Astrocyte of the spinal cord (primary cell): Measurements from ENCODE around the gene MRPL38.

Experiments used
- DNase-seq: peaks from one replicate; pipeline ENCODE4 v3.0.0; 2011; ENCODE audit warnings: low read depth, low spot score
- H3K4me3 ChIP-seq: 2 replicates; pipeline ENCODE4 v1.5.1; 2011; ENCODE audit warnings: low read depth, mild to moderate bottlenecking, low read length, moderate library complexity
- in situ Hi-C: cut with HindIII; loops from 2 replicates; pipeline ENCODE4 v1.10.0; 2017; ENCODE audit warnings: low sequenced_read_pairs
- TF ChIP-seq, protein P1 (sequence below): IDR thresholded peaks from 2 replicates; pipeline ENCODE4 v1.5.1; 2012; ENCODE audit warnings: low read depth, mild to moderate bottlenecking, low read length, inconsistent platforms

MRPL38 gene

DNA sequence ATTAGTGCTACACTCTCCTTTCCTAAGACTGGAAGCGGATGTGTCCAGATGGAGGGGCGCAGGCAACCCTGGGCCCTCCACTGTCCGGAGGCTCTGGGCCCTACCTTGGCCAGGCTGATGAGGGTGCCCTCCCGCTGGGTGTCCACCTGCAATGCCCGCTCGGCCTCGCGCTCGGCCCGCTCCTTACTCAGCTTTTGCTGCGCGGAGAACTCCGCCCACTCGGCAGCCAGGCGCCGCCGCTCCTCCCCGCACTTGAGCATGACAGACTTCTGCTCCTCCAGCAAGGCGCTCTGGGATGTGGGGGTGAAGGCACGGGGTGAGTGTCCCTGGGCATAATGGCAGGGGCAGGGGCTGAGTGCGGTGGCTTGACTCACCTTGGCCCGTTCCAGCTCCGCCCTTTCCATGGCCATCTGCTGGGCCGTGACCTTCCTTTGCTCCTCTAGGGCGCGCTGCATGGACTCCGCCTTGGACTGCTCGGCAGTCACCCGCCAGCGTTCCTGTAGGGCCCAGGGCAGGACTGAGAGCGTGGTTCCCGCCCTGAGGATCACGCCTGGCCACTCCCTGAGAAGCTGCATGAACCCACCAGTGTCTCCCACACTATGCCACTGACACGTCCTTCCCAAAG, 10.1 kb upstream of the MRPL38 start:
- in situ Hi-C loops = no loop called here
- no peak for DNase-seq
- H3K4me3 ChIP-seq = no peak overlapping the region
- TF ChIP-seq, protein P1, sequence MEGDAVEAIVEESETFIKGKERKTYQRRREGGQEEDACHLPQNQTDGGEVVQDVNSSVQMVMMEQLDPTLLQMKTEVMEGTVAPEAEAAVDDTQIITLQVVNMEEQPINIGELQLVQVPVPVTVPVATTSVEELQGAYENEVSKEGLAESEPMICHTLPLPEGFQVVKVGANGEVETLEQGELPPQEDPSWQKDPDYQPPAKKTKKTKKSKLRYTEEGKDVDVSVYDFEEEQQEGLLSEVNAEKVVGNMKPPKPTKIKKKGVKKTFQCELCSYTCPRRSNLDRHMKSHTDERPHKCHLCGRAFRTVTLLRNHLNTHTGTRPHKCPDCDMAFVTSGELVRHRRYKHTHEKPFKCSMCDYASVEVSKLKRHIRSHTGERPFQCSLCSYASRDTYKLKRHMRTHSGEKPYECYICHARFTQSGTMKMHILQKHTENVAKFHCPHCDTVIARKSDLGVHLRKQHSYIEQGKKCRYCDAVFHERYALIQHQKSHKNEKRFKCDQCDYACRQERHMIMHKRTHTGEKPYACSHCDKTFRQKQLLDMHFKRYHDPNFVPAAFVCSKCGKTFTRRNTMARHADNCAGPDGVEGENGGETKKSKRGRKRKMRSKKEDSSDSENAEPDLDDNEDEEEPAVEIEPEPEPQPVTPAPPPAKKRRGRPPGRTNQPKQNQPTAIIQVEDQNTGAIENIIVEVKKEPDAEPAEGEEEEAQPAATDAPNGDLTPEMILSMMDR = no peak

DNA sequence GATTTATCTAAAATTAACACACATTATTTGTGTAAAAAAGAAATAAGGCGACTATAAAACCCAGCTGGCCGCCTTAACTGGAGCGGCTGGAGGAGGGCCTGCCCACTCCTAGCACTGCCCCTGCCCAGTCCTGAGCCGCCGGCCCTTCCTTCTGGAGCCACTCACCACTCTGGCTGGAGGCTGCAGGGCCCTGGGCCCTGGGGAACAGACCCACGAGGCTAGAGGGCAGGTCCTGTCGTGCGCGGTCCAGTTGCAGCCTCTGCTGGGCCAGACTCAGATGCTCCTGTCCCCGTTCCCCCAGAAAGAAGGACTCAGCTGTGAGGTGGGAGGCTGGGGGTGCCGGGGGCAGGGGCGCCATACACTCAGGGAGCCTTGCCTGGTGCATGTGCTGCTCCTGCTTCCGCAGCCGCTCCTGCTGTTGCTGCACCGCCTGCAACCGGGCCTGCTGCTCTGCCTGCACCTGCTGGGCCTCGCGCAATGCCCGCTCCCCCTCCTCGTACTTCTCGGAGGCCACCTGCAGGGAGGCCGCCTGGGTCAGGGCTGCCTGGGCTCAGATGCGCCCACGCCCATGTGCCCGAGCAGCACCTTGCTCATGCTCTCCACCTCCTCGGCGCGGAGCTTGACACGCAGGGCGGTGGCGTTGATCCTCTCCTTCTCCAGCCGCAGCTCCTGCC, 9.0 kb upstream of the MRPL38 start:
- DNase-seq = no peak
- TF ChIP-seq, protein P1 = no peak
- no peak overlapping the region for H3K4me3 ChIP-seq
- in situ Hi-C loops = no loop called here

DNA sequence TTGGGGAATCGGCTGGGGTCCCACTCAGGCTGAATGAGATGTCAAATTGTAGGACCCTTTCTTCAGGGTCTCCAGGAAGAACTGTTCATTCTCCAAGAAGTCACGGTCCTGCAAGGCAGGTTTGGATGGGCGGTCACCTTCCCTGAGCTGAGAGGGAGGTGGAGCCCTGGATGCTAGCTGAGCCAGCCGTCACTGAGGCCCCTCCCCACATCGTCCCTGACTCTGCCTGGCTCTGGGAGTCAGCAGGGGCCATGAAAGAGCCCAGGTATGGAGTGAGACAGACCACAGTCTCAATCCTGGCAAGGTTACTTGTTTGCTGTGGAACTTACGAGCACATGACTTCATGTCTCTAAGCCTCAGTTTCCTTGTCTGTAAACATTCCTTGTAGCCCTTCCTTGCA, 6.0 kb upstream of the MRPL38 start:
- no peak for DNase-seq
- in situ Hi-C loops = no loop called here
- TF ChIP-seq, protein P1 = no peak
- H3K4me3 ChIP-seq = no peak overlapping the region

DNA sequence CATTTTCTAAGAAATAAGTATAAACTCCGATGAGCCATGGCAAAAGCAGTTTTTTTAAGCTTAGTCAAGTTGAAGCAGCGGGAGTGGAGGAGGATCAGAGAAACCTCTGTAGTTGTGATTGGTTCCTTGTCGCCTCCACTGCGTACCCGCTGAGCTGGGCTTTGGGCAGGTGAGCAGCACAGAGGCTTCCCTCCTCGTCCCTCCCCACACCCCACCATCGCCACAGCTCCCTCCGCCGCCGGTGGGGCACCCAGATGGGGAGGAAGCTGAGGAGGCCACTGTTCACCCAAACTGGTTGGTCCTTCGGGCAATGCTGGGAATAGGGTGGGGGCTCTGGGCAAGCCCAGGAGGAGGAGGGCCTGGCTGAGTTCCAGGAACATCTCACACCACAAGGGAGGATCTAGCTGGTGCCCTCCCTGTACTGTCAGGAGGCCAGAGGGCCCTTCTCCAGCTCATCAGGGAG, 5.2 kb upstream of the MRPL38 start:
- H3K4me3 ChIP-seq = no peak overlapping the region
- in situ Hi-C loops = no loop called here
- DNase-seq = peak; percentile 6
- TF ChIP-seq, protein P1 = no peak

DNA sequence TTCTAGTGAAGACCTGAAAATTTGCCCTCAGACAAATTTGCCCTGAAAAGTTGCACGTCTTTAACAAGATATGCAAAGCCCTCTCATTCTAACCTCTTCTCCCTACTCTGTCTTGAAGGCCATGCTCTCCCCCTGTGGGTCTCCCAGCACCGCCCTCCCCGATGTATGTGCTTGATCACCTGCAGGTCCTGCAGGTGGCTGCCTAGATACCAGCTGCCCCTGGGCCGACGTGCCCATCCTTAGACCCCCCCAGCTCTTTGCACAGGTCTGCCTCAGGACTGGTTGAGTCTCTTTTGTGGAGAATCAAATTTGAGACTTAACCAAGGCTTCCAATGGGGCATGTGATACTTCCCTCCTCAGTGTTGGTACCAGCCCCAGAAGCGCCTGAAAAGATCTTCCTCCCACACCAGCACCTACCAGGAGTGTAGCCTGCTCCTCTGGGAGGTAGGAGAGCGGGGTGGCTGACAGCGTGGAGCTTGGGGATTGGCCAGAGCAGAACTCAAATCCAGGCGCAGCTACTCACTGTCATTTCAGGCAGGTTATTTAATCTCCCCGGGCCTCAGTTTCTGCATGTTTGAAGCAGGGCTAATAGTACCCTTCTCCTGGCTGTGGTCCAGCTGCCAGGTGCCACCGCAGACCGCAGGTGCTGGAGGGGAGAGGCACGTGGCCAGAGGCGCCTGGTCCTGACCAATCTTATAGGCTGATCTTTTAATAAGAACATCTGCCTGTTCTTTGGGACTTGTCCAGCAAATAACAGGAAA, 4.5 kb upstream of the MRPL38 start:
- DNase-seq = no peak
- in situ Hi-C loops = no loop called here
- TF ChIP-seq, protein P1 = no peak
- H3K4me3 ChIP-seq = no peak overlapping the region

DNA sequence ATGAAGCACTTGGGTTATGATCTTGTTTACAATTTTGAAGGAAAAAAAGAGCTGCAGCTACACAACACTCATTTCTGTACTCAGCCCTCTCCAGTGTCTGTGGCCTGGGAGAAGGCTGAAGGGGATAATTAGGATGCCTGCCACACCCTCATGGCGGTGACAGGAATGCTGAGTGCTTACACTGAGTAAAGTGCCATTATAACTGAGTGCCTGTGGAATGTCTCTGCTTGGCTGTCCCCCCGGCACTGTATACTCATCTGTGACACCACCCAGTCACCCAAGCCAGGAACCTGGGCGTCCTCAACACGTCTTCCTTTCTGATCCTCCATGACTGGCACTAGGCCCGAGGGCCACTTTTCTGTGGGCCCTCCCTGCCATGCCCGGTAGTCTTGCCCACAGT, 3.5 kb upstream of the MRPL38 start:
- DNase-seq = no peak
- no peak overlapping the region for H3K4me3 ChIP-seq
- in situ Hi-C loops = no loop called here
- TF ChIP-seq, protein P1 = no peak
